Caco-2 (cell line): Measurements from ENCODE around the gene FUT2. TPM values are rescaled to one million over a fixed set of nuclear protein-coding genes. Genes with fewer than 3 reads are reported as not detected.

Source experiments
- Bru-seq: library from RNA; stranded (reverse); fragments of 400-500 nt; gene quantifications from one replicate; lab custom pipeline; 2021; lab: Mats Ljungman, UMichigan
- BruChase-seq, 2 experiments: library from RNA; stranded (reverse); fragments of 400-500 nt; gene quantifications; one replicate each; lab custom pipeline; 2021; lab: Mats Ljungman, UMichigan
- BruUV-seq: library from RNA; stranded (reverse); fragments of 400-500 nt; replicated peaks from 2 replicates; lab custom pipeline; 2021; lab: Mats Ljungman, UMichigan
- CTCF ChIA-PET: fragments of 300-600 bp; sonication (Branson Sonifier 250); formaldehyde crosslinking; loops from one replicate; lab custom pipeline; 2022; ENCODE audit warnings: antibody characterized with exemption; lab: Charles Lee
- POLR2A ChIA-PET: fragments of 300-600 bp; sonication (Branson Sonifier 250); formaldehyde crosslinking; loops from one replicate; lab custom pipeline; 2022; ENCODE audit warnings: antibody characterized with exemption; lab: Charles Lee
- DNase-seq, 2 experiments: peaks; one replicate each; pipeline versions ENCODE4 v3.0.0 to v3.0.0-alpha.2; 2020 to 2022
- H3K27me3 ChIP-seq: replicated peaks from 2 replicates; pipeline ENCODE4 v1.6.0; 2011; ENCODE audit warnings: low read length; ENCODE audit not compliant: control insufficient read depth, insufficient read depth
- H3K36me3 ChIP-seq: 2 replicates; pipeline ENCODE4 v1.5.1; 2011; ENCODE audit warnings: low read length; ENCODE audit not compliant: control insufficient read depth, insufficient read depth
- H3K4me1 ChIP-seq: fragments of 250-450 bp; sonication (Bioruptor Pico); 2 replicates; pipeline ENCODE4 v1.5.1; 2020; ENCODE audit warnings: mild to moderate bottlenecking
- H3K4me3 ChIP-seq: 2 replicates; pipeline ENCODE4 v1.5.1; 2011; ENCODE audit warnings: low read depth, mild to moderate bottlenecking, control low read depth, low read length
- H3K9me3 ChIP-seq: fragments of 250-450 bp; sonication (Bioruptor Pico); 2 replicates; pipeline ENCODE4 v1.5.1; 2020; ENCODE audit warnings: mild to moderate bottlenecking, moderate library complexity
- H3K27ac Mint-ChIP-seq: one replicate; pipeline ENCODE4 v1.8.0; 2022; ENCODE audit warnings: mixed read lengths; ENCODE audit not compliant: unreplicated experiment
- H3K27me3 Mint-ChIP-seq: one replicate; pipeline ENCODE4 v1.8.0; 2022; ENCODE audit warnings: mixed read lengths; ENCODE audit not compliant: insufficient read depth, unreplicated experiment
- H3K36me3 Mint-ChIP-seq: one replicate; pipeline ENCODE4 v1.8.0; 2022; ENCODE audit warnings: mild to moderate bottlenecking, mixed read lengths; ENCODE audit not compliant: insufficient read depth, unreplicated experiment
- H3K4me1 Mint-ChIP-seq: one replicate; pipeline ENCODE4 v1.8.0; 2022; ENCODE audit warnings: low read depth, mixed read lengths; ENCODE audit not compliant: unreplicated experiment
- H3K4me3 Mint-ChIP-seq: one replicate; pipeline ENCODE4 v1.8.0; 2022; ENCODE audit warnings: mild to moderate bottlenecking, moderate library complexity, mixed read lengths; ENCODE audit not compliant: unreplicated experiment
- H3K9me3 Mint-ChIP-seq: one replicate; pipeline ENCODE4 v1.8.0; 2022; ENCODE audit warnings: mixed read lengths; ENCODE audit not compliant: unreplicated experiment
- CTCF ChIP-seq, 2 experiments: fragments of 200-600 bp in 1 of 2; IDR thresholded peaks; 1 replicate in 1 of 2; 2 replicates in 1 of 2; pipeline versions ENCODE4 v1.5.1 to v1.8.0; 2011 to 2022; ENCODE audit warnings: antibody characterized with exemption in 1 of 2, control low read depth in 1 of 2, inconsistent platforms in 1 of 2, low read depth in 1 of 2, low read length in 1 of 2, mild to moderate bottlenecking in 1 of 2, moderate library complexity in 1 of 2; ENCODE audit not compliant: insufficient read depth in 1 of 2, severe bottlenecking in 1 of 2, unreplicated experiment in 1 of 2
- intact Hi-C: fragments of 100-400 bp; cut with micrococcal nuclease; formaldehyde crosslinking; loops from one replicate; pipeline ENCODE4 v1.10.0; 2022; ENCODE audit not compliant: unreplicated experiment
- long read RNA-seq: library from polyadenylated mRNA; stranded (forward); transcript quantifications from one replicate; pipeline ENCODE4 v2.0.0, GENCODE V29; 2022
- total RNA-seq: library from RNA; stranded (reverse); gene quantifications from 2 replicates; pipeline ENCODE4 v1.2.3, GENCODE V29; 2022

FUT2 gene
- total RNA-seq (13.5 and 16.3 TPM in 2 replicates), Bru-seq, nascent RNA (percentile 61 among the genes with signal in this experiment), BruChase-seq, experiment 1, labeled RNA remaining after a 2-hour chase (percentile 65 among the genes with signal in this experiment), BruChase-seq, experiment 2, labeled RNA remaining after a 6-hour chase (percentile 60 among the genes with signal in this experiment)
- long read RNA-seq, partial matches to known transcripts = 0 of 4 reads
- long read RNA-seq, other reads (novel, unspliced or antisense) = 2 of 4 reads

GRCh38 chr19:48695743-48696352, at the start of gene FUT2:
Gene FUT2, plus strand, starts transcription at chr19:48695971. Its CDS starts 6,986 bp downstream, at chr19:48702957.
- Mint-ChIP-seq H3K27ac (peak within 1 kb of the TSS; percentile 90), H3K27me3 (no peaks in the 10 kb centered on the region), H3K4me3 (peak within 1 kb of the TSS; percentile 99), H3K9me3 (no peaks in the 10 kb centered on the region), H3K36me3 (peaks cover 9% of the 10 kb centered on the region), H3K4me1 (peaks cover 7% of the 10 kb centered on the region)
- Histone ChIP-seq H3K36me3 (no peaks in the 10 kb centered on the region), H3K4me3 (peak within 1 kb of the TSS; percentile 72), H3K27me3 (no peaks in the 10 kb centered on the region), H3K9me3 (no peaks in the 10 kb centered on the region), H3K4me1 (peaks cover 17% of the 10 kb centered on the region)
- DNase-seq = peak; percentile 88 to 91
- TF ChIP-seq CTCF (IDR thresholded peaks at IDR 0.05; ENCODE audit: insufficient read depth in 1 of 2, low read depth in 1 of 2, low read length in 1 of 2, severe bottlenecking in 1 of 2, unreplicated experiment in 1 of 2) = no peak
- intact Hi-C loops = loop anchor here (1.0 kb wide), 3 partner anchors 18 to 42 kb away; no protein-coding TSS in a partner anchor
- CTCF ChIA-PET = interaction anchor here (0.6 to 2.3 kb wide), 9 partner anchors 11 to 281 kb away, joined by 3 to 21 read pairs (median 7); partner anchors contain the start of gene CA11
- POLR2A ChIA-PET = interaction anchor here (0.5 to 2.1 kb wide), 6 partner anchors 9 to 176 kb away, joined by 3 to 12 read pairs (median 8); partner anchors contain the start of gene PPP1R15A
- no TSS peak for BruUV-seq

GRCh38 chr19:48646001-48646721, 49.6 kb upstream of the FUT2 start, which contains the start of gene CA11:
Gene CA11, minus strand, starts transcription at chr19:48646187. Its CDS starts 555 bp downstream, at chr19:48645632.
- Histone ChIP-seq H3K4me1 (peaks cover 9% of the 10 kb centered on the region; the same call in 1 of the 2 replicates), H3K27me3 (no peaks in the 10 kb centered on the region), H3K36me3 (no peaks in the 10 kb centered on the region), H3K4me3 (peak within 1 kb of the TSS; percentile 56), H3K9me3 (no peaks in the 10 kb centered on the region)
- peak within 1 kb of the TSS; percentile 69 for H3K27ac Mint-ChIP-seq
- peaks cover 16% of the 10 kb centered on the region for H3K4me1 Mint-ChIP-seq
- CTCF ChIA-PET = interaction anchor here (0.6 to 2.7 kb wide), 13 partner anchors 9 to 197 kb away, joined by 3 to 28 read pairs (median 6); partner anchors contain the start of genes DBP and FUT2
- no TSS peak for BruUV-seq
- peak; percentile 94 to 95 for DNase-seq
- TF ChIP-seq CTCF (IDR thresholded peaks at IDR 0.05; ENCODE audit: insufficient read depth in 1 of 2, low read depth in 1 of 2, low read length in 1 of 2, severe bottlenecking in 1 of 2, unreplicated experiment in 1 of 2) = peak; percentile 93 to 96
- peak within 1 kb of the TSS; percentile 77 for H3K4me3 Mint-ChIP-seq
- H3K27me3 Mint-ChIP-seq = no peaks in the 10 kb centered on the region
- H3K9me3 Mint-ChIP-seq = no peaks in the 10 kb centered on the region
- intact Hi-C loops = loop anchor here (1.0 to 5.0 kb wide), 5 partner anchors 9 to 138 kb away; partner anchors contain the start of gene DBP
- no peaks in the 10 kb centered on the region for H3K36me3 Mint-ChIP-seq
- POLR2A ChIA-PET = interaction anchor here (0.6 to 2.1 kb wide), 5 partner anchors 16 to 226 kb away, joined by 3 to 12 read pairs (median 5); partner anchors contain the start of genes PPP1R15A, RPL18 and SPHK2
